ENCODE measurements around the gene ACOX1. TPM values are rescaled to one million over a fixed set of nuclear protein-coding genes. Genes with fewer than 3 reads are reported as not detected.

The ACOX1 gene
- total and polyA plus RNA-seq, 2 of the 13 experiments (the other 11 are each of a cell fraction or from before 2014, with no cell fraction given) = 86.4 to 120 TPM

GRCh38 chr17:76005263-76006149 is 26.5 kb upstream of the ACOX1 start (continued):
- peak; percentile 77; the same call in 1 of the 2 replicates for TF ChIP-seq ZFP91 (CRISPR knock-in tag; IDR thresholded peaks at IDR 0.05; ENCODE audit: borderline replicate concordance)
- TF ChIP-seq ISL2 (CRISPR knock-in tag; IDR thresholded peaks at IDR 0.05) = peak; percentile 48; the same call in 1 of the 2 replicates
- TF ChIP-seq HNRNPK (IDR thresholded peaks at IDR 0.05; ENCODE audit: low read depth, low read length, poor library complexity, severe bottlenecking) = no peak
- TF ChIP-seq AGO2 (optimal IDR thresholded peaks at IDR 0.05; ENCODE audit: low read depth, low read length) = peak; percentile 24
- TF ChIP-seq IRF2 (CRISPR knock-in tag; IDR thresholded peaks at IDR 0.05) = peak; percentile 86
- no peak for TF ChIP-seq GLMP (CRISPR knock-in tag; IDR thresholded peaks at IDR 0.05; ENCODE audit: borderline replicate concordance)
- TF ChIP-seq RXRB (CRISPR knock-in tag; IDR thresholded peaks at IDR 0.05; ENCODE audit: borderline replicate concordance) = peak; percentile 56; the same call in 1 of the 2 replicates
- no peak for TF ChIP-seq U2AF1 (optimal IDR thresholded peaks at IDR 0.05; ENCODE audit: low read depth, low read length)
- TF ChIP-seq SKIL (CRISPR knock-in tag; IDR thresholded peaks at IDR 0.05; ENCODE audit: borderline replicate concordance) = no peak
- TF ChIP-seq KDM1A (CRISPR knock-in tag; IDR thresholded peaks at IDR 0.05) = no peak
- no peak; the same call in 1 of the 2 replicates for TF ChIP-seq ZNF670 (CRISPR knock-in tag; IDR thresholded peaks at IDR 0.05; ENCODE audit: borderline replicate concordance)
- 0 out of 2 replicates have a peak, but pooled peaks have one; percentile 34 for TF ChIP-seq SP4 (CRISPR knock-in tag; IDR thresholded peaks at IDR 0.05)
- TF ChIP-seq PAWR (CRISPR knock-in tag; IDR thresholded peaks at IDR 0.05; ENCODE audit: borderline replicate concordance) = no peak
- no peak for TF ChIP-seq TCF7 (IDR thresholded peaks at IDR 0.05; ENCODE audit: low read depth)
- TF ChIP-seq KDM5B (CRISPR knock-in tag; IDR thresholded peaks at IDR 0.05; ENCODE audit: borderline replicate concordance) = peak; percentile 32; the same call in 1 of the 2 replicates
- TF ChIP-seq BCL6 (CRISPR knock-in tag; IDR thresholded peaks at IDR 0.05) = no peak
- no peak; the same call in 1 of the 2 replicates for TF ChIP-seq TGIF2 (CRISPR knock-in tag; IDR thresholded peaks at IDR 0.05)
- TF ChIP-seq ZNF660 (CRISPR knock-in tag; IDR thresholded peaks at IDR 0.05; ENCODE audit: borderline replicate concordance, low read depth) = no peak
- no peak for TF ChIP-seq TRIM24 (CRISPR knock-in tag; IDR thresholded peaks at IDR 0.05)
- TF ChIP-seq NFE2L2 (IDR thresholded peaks at IDR 0.05; ENCODE audit: low read length) = no peak
- no peak for TF ChIP-seq PRMT3 (CRISPR knock-in tag; IDR thresholded peaks at IDR 0.05; ENCODE audit: borderline replicate concordance, low read depth)
- TF ChIP-seq HDAC2 (CRISPR knock-in tag; IDR thresholded peaks at IDR 0.05) = 0 out of 2 replicates have a peak, but pooled peaks have one; percentile 16
- TF ChIP-seq CHD4 (IDR thresholded peaks at IDR 0.05; ENCODE audit: borderline replicate concordance, low read length) = no peak
- no peak for TF ChIP-seq ZSCAN9 (CRISPR knock-in tag; IDR thresholded peaks at IDR 0.05; ENCODE audit: borderline replicate concordance)
- peak; percentile 26; the same call in 1 of the 2 replicates for TF ChIP-seq DRAP1 (CRISPR knock-in tag; IDR thresholded peaks at IDR 0.05)
